ENCODE results near the gene HES2.
A peak's percentile ranks its signal among the peaks of the same experiment; 100 is the strongest.
"Not testable (repeated sequence)": the region's sequence is repeated elsewhere in the genome, so short reads cannot be mapped to it uniquely, and the experiment has no call there.

HES2 gene

GRCh38 chr1:6438047-6438525 lies 18.4 kb upstream of the HES2 start:
- H3K4me3 ChIP-seq (replicated peaks; ENCODE audit: low read depth, low read length) = no peak overlapping the region
- TF ChIP-seq CTCF (IDR thresholded peaks at IDR 0.05; ENCODE audit: low read depth, low read length, missing control alignments) = peak; percentile 92
- DNase-seq (ENCODE audit: extremely low read depth, low read depth) = peak; percentile 24

- H3K4me3 ChIP-seq (replicated peaks; ENCODE audit: low read depth, low read length); DNase-seq (ENCODE audit: extremely low read depth, low read depth): not testable (repeated sequence)
These were observed 17.4 kb upstream of the HES2 start for GRCh38 chr1:6437012-6437700.

- not testable (repeated sequence) for DNase-seq (ENCODE audit: extremely low read depth, low read depth); H3K4me3 ChIP-seq (replicated peaks; ENCODE audit: low read depth, low read length)
These were observed 16.6 kb upstream of the HES2 start for GRCh38 chr1:6436277-6436676.

- H3K4me3 ChIP-seq (replicated peaks; ENCODE audit: low read depth, low read length) = no peak overlapping the region
- no peak for TF ChIP-seq CTCF (IDR thresholded peaks at IDR 0.05; ENCODE audit: low read depth, low read length, missing control alignments)
- DNase-seq (ENCODE audit: extremely low read depth, low read depth) = no peak
These were observed 15.8 kb upstream of the HES2 start for GRCh38 chr1:6435547-6435946.

- no peak for DNase-seq (ENCODE audit: extremely low read depth, low read depth)
- H3K4me3 ChIP-seq (replicated peaks; ENCODE audit: low read depth, low read length) = no peak overlapping the region
- TF ChIP-seq CTCF (IDR thresholded peaks at IDR 0.05; ENCODE audit: low read depth, low read length, missing control alignments) = no peak
These were observed 15.4 kb upstream of the HES2 start for GRCh38 chr1:6435129-6435528.

GRCh38 chr1:6434186-6434585 lies 14.5 kb upstream of the HES2 start:
- no peak for TF ChIP-seq CTCF (IDR thresholded peaks at IDR 0.05; ENCODE audit: low read depth, low read length, missing control alignments)
- no peak for DNase-seq (ENCODE audit: extremely low read depth, low read depth)
- no peak overlapping the region for H3K4me3 ChIP-seq (replicated peaks; ENCODE audit: low read depth, low read length)

GRCh38 chr1:6431645-6432579 lies 12.2 kb upstream of the HES2 start:
- not testable (repeated sequence) for DNase-seq (ENCODE audit: extremely low read depth, low read depth); H3K4me3 ChIP-seq (replicated peaks; ENCODE audit: low read depth, low read length)

- not testable (repeated sequence) for H3K4me3 ChIP-seq (replicated peaks; ENCODE audit: low read depth, low read length); DNase-seq (ENCODE audit: extremely low read depth, low read depth)
These were observed 10.1 kb upstream of the HES2 start for GRCh38 chr1:6429660-6430411.

GRCh38 chr1:6428453-6428852 lies 8.7 kb upstream of the HES2 start:
- H3K4me3 ChIP-seq (replicated peaks; ENCODE audit: low read depth, low read length); DNase-seq (ENCODE audit: extremely low read depth, low read depth): not testable (repeated sequence)
